ENCODE data around the gene PSMB3.
"Not testable (repeated sequence)": the region's sequence is repeated elsewhere in the genome, so short reads cannot be mapped to it uniquely, and the experiment has no call there.

PSMB3 gene

DNA sequence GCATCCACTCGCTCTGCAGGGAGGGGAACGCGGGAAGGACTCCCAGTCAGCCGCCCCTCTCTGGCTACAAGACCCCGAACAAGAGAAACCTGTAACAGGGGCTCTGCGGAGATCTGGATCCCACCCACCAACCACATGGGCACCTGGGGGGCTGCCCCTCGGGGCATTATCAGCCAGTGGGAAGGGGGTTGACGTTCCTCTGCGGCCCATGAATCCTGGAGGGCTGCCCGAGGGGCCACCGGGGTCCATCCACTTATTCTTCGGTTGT, 2.6 kb upstream of the PSMB3 start:
- DNase-seq = no peak

- DNase-seq = peak; percentile 33
Measured at GRCh38 chr17:38750312-38751121, 2.0 kb upstream of the PSMB3 start.

- DNase-seq = peak; percentile 33
Measured at GRCh38 chr17:38751144-38751807, 1.3 kb upstream of the PSMB3 start.

DNA sequence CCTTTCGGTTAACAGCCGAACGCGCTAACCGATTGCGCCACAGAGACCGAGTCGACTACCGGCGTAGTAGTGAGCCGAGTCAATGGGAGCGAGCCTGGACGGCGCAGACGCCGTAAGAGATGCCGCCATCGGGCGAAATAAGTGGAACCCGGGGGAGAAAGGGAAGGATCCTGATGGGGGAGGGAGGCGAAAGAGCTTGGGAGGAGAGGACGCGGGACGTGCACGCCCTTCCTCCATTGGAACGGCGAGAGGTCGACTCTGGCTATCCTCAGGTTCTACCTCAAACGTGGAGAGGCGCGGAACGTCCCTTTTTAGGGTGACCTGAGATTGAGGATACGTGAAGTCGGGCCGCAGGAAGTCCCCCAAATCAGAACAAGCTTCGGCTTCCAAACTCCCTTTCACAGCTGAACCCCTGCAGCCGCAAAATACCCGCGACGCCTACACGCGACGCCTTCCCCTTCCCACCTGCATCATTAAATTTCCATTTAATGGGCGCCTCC, 683 bp upstream of the PSMB3 start:
- DNase-seq = peak; percentile 75

- no peak for DNase-seq
Measured at GRCh38 chr17:38753071-38753506, 548 bp downstream of the PSMB3 start.

DNA sequence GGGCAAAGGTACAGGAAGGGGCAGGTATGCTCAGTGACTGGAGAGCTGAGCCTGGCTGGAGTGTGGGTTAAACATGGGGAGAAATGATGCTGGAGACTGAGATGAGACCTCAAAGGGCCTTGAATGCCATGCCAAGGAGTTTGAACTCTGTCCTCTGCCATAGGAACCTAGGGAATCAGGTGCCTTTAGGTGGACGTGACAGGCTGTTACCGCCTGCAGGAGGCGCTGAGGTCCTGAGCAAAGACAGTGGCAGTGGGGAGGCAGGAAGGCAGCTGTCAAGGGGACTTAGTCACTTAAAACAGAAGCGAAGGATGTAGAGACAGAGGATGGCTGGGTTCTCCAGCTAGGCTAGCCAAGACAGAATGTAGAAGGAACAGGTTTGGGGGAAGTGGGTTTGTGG, 9.1 kb downstream of the PSMB3 start:
- DNase-seq = no peak

DNA sequence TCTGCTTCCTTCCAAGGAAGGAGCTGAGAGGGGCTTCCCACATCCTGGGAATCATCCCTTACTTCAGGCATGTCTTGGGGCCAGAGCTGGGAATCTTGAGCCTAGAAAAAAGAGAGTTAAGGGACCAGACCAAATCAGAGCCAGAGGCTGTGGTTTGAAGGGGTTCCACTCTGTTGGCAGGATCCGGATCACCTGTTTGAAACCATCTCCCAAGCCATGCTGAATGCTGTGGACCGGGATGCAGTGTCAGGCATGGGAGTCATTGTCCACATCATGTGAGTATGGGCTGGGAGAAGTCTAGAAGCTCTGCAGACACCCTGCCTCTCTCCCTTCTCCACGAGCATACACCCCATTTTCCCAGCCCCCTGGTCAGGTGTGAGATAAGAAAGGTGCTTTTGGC, 9.7 kb downstream of the PSMB3 start:
- no peak for DNase-seq

- no peak for DNase-seq
Measured at GRCh38 chr17:38766341-38766740, 13.8 kb downstream of the PSMB3 start.

DNA sequence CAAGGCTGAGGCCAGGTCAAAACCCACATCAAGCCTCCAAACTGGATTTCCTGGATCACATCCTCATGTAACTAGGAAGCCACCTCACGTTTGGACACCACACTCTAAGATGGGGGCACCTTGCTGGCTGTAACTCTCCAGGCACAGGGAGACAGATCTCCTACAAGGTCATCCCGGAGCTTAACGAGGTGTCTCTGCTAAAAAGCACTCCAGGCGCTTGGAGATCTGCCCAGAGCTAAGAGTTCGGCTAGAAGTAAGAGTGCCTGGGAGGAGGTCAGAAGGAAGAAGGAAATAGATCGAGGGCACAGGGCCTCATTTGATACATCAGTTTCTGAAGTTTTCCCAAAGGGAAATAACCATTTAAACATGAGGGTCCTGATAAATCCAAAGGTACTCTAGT, 15.9 kb downstream of the PSMB3 start:
- DNase-seq = no peak

GRCh38 chr17:38773258-38773657, 20.7 kb downstream of the PSMB3 start:
- no peak for DNase-seq

GRCh38 chr17:38777641-38778250, 25.2 kb downstream of the PSMB3 start:
- no peak for DNase-seq

DNA sequence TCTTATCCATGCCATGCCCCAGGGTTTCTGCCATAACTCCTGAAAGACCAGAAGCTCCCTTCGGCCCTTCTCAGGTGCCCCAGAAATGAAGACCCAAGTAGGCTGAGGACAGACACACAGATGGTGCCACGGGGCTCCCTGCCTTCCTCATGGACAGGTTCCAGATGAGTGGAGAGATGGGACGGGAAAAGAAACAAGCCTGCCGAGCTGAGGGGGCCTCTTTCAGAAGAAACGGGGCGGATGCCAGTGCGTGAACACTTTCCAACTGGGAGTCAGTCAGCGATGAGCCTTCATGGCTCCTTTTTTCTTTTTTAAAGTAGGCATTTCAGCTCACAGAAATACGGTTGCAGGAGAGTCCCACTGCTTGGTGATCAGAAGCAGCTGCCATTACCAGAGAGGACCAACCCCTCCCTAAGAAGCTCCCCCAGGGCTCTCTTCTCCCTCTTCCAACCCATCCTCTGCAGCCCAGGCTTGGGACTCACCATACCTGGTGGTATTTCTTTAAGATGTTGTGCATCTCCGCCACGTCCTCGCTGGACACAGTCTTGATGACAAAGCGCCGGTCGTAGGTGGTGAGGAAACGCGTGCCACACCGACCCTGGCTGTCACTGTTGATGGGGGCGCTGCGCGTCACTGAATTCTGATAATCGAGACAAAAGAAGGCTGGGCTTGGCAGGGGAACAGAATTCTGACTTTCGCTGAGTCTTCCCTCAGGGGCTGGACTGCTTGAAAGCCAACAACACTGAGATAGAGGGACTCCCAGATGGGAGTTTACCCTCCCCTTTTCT, 27.6 kb downstream of the PSMB3 start:
- DNase-seq = no peak

GRCh38 chr17:38783227-38783626, 30.7 kb downstream of the PSMB3 start:
- no peak for DNase-seq

GRCh38 chr17:38786372-38786771, 33.8 kb downstream of the PSMB3 start:
- DNase-seq = no peak

DNA sequence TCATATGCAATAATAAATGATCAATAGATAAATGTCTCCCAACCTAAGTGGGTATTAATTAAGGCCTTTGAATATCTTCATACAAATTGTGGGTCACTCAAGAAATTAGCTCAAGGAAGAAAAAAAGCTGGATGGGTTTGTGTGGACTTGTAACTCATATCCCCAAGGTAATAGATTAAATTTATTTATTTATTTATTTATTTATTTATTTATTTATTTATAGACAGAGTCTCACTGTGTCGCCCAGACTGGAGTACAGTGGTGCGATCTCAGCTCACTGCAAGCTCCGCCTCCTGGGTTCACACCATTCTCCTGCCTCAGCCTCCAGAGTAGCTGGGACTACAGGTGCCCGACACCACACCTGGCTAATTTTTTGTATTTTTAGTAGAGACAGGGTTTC, 35.5 kb downstream of the PSMB3 start:
- DNase-seq = not testable (repeated sequence)

DNA sequence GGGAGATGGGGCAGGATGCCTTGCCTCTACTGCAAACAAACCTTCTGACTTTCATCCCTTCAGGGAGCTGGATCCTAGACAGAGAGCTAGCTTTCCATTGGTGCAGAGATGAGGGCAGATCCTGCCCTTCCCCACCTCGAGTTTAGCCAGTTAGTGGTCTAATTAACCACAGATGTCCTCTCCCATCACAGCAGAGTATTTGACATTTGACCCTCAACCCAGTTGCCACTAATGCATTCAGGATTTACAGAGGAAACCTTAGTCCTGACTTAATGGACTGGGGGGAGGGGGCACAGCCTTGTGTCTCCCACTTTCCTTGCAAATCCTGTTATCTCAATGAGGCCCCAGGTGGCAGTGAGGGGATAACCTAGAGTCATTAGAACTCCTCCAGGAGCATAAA, 36.6 kb downstream of the PSMB3 start:
- no peak for DNase-seq

- not testable (repeated sequence) for DNase-seq
Measured at GRCh38 chr17:38790148-38790707, 37.7 kb downstream of the PSMB3 start.

DNA sequence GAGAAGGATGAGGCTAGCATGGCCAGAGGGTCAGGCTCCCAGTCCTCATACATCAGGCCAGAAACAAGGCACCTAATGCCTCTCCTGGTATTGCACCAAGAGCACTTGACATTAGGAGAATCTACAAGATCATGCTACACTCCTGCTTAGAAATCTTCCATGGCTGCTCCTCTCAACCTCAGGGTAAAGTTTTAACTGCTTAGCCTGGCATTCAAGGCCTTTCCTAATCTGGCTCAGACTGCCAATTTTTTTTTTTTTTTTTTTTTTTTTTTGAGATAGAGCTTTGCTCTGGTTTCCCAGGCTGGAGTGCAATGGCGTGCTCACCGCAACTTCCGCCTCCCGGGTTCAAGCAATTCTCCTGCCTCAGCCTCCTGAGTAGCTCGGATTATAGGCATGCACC, 38.6 kb downstream of the PSMB3 start:
- DNase-seq = no peak

DNA sequence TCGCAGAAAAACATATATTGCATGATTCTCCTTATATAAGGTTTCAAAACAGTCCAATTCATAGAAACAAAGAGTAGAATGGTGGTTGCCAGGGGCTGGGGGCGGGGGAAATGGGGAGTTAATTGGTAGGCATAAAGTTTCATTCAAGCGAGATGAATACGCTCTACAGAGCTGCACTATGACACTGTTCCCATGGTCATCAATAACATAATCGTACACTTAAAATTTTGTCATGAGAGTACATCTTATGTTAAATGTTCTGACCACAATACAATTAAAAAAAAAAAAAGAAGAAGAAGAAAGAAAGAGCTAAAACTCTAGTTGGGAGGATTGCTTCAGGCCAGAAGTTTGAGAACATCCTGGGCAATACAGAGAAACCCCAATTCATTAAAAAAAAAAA, 41.7 kb downstream of the PSMB3 start:
- DNase-seq = no peak

- no peak for DNase-seq
Measured at GRCh38 chr17:38796451-38797157, 44.1 kb downstream of the PSMB3 start.

GRCh38 chr17:38797158-38797490, 44.6 kb downstream of the PSMB3 start:
- DNase-seq = no peak

- no peak for DNase-seq
Measured at GRCh38 chr17:38797828-38798227, 45.3 kb downstream of the PSMB3 start.
